Measurements from ENCODE around the gene DPYSL3. TPM values are rescaled to one million over a fixed set of nuclear protein-coding genes. Genes with fewer than 3 reads are reported as not detected.

The DPYSL3 gene
- total RNA-seq, 2 donors from 2014 or later: 161 to 255 TPM

- ATAC-seq (ENCODE audit: insufficient number of reproducible peaks, low FRiP score, low read depth) (no peak), DNase-seq (ENCODE audit: low spot score) (no peak)
- H3K4me3 ChIP-seq: no peak overlapping the region
- no peaks in the 10 kb centered on the region for H3K27me3 ChIP-seq (replicated peaks; ENCODE audit: insufficient read depth)
- no peaks in the 10 kb centered on the region for H3K4me1 ChIP-seq (ENCODE audit: control insufficient read depth in 1 of 2, low read depth in 2 of 2)
- H3K36me3 ChIP-seq: no peaks in the 10 kb centered on the region
- no peaks in the 10 kb centered on the region for H3K9me3 ChIP-seq
- no peak for TF ChIP-seq CTCF (IDR thresholded peaks at IDR 0.05)
- no peak overlapping the region for H3K27ac ChIP-seq
These were observed 168.9 kb downstream of the DPYSL3 start for GRCh38 chr5:147340941-147341340.
